ENCODE results near the gene TIMMDC1. TPM values are rescaled to one million over a fixed set of nuclear protein-coding genes. Genes with fewer than 3 reads are reported as not detected.

Gene TIMMDC1
- total RNA-seq, 1 donor: 65.6 TPM

DNA sequence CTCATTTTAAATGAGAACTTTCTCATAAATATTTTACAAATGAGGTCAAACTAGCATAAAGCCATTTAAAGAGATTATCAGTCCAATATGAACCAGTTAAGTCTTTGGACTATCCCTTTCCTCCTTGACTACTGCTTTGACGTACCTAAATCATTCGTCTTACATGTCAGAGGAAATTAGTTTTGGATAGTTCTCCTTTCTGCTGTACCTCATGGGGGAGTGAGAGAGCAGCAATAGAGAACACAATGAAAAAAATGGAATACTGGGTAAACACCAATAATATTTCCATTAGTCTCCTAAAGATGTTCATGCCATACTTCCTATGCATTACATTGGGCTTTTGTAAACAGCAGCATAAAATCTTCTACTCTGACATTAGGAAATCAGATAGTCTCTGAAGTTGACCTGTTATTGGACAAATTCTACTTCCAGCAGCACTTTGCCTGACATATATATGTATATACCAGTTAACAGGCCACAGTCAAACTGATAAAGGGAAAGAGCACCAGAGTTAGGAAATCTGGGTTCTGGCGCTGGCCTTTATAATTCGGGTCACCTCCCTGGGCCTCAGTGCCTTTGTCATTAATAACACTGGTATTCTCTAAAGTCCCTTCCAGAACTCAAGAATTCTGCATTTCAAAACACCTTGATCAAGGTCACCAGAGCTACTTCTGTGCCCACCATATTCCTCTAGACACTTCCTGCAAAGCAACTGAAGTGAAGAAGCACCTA lies 26.8 kb downstream of the TIMMDC1 start:
- TF ChIP-seq, protein P1, sequence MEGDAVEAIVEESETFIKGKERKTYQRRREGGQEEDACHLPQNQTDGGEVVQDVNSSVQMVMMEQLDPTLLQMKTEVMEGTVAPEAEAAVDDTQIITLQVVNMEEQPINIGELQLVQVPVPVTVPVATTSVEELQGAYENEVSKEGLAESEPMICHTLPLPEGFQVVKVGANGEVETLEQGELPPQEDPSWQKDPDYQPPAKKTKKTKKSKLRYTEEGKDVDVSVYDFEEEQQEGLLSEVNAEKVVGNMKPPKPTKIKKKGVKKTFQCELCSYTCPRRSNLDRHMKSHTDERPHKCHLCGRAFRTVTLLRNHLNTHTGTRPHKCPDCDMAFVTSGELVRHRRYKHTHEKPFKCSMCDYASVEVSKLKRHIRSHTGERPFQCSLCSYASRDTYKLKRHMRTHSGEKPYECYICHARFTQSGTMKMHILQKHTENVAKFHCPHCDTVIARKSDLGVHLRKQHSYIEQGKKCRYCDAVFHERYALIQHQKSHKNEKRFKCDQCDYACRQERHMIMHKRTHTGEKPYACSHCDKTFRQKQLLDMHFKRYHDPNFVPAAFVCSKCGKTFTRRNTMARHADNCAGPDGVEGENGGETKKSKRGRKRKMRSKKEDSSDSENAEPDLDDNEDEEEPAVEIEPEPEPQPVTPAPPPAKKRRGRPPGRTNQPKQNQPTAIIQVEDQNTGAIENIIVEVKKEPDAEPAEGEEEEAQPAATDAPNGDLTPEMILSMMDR (IDR thresholded peaks at IDR 0.05; ENCODE audit: insufficient read depth, low read length): peak; percentile 65
- no peak overlapping the region for H3K4me3 ChIP-seq (ENCODE audit: low read depth, low read length)
- DNase-seq (ENCODE audit: low read depth): peak; percentile 61

DNA sequence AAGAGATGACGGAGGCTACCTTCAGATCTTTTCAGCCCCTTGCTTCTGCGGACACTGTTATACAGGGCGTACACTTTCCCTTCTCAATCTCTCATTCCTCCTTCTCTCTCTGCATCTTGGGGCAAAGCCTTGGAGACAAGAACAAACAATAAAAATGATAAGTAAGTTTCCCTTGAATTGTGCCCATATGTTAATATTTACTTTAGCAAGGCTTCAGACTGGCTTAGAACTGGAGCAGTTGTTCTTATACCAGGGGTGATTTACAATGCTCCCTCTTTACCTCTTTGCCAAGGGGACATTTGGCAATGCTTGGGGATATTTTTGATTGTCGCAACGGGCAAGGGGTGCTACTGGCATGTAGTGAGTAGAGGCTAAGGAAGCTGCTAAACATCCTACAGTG lies 29.4 kb downstream of the TIMMDC1 start:
- no peak for DNase-seq (ENCODE audit: low read depth)
- TF ChIP-seq, protein P1 (IDR thresholded peaks at IDR 0.05; ENCODE audit: insufficient read depth, low read length): no peak

GRCh38 chr3:119529883-119530282 lies 31.5 kb downstream of the TIMMDC1 start:
- peak; percentile 53 for DNase-seq (ENCODE audit: low read depth)
- H3K4me3 ChIP-seq (ENCODE audit: low read depth, low read length): no peak overlapping the region
- TF ChIP-seq, protein P1 (IDR thresholded peaks at IDR 0.05; ENCODE audit: insufficient read depth, low read length): no peak

More for the DNA sequence above, 29.4 kb downstream of the TIMMDC1 start:
- H3K4me3 ChIP-seq (ENCODE audit: low read depth, low read length): no peak overlapping the region

DNA sequence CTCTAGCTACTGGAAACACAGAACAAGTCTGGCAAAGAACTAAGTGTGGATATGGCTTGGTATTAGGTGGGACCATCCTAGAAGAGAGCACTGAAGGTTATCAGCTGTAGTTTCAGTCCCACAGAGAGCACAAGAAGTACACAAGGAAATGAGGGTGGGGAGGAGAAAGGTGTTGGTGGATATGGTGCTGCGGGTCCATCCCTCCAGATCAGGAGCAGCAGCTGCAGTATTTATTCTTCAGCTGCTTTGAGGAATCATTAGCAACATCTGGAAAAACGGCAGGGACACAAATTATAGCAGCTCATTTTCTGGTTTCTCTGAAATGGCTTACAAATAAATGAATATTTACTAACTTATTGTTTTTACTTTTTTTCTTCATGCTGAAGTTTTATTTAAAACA lies 32.1 kb downstream of the TIMMDC1 start:
- no peak for DNase-seq (ENCODE audit: low read depth)
- H3K4me3 ChIP-seq (ENCODE audit: low read depth, low read length): no peak overlapping the region
- TF ChIP-seq, protein P1 (IDR thresholded peaks at IDR 0.05; ENCODE audit: insufficient read depth, low read length): no peak

DNA sequence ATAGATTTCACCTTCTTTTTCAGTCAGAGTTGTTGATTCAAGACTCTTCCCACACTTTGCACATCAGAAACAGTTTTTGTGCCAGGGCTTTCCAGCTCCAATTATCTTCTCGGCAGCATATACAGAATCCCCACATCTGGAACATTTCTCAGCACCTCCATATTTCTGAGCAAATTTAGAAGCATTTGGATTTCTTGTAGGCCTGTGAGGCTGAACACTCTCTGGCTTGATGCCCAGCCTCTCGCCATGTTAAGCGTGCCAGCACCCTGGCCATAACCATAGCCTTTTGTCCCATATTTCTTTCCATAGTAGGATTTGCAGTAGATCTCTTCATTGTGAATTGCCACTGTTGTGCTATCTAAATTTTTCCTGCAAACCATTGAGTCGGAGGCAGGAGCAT lies 32.8 kb downstream of the TIMMDC1 start:
- TF ChIP-seq, protein P1 (IDR thresholded peaks at IDR 0.05; ENCODE audit: insufficient read depth, low read length): no peak
- no peak overlapping the region for H3K4me3 ChIP-seq (ENCODE audit: low read depth, low read length)
- DNase-seq (ENCODE audit: low read depth): no peak

- DNase-seq (ENCODE audit: low read depth): no peak
- H3K4me3 ChIP-seq (ENCODE audit: low read depth, low read length): no peak overlapping the region
- TF ChIP-seq, protein P1 (IDR thresholded peaks at IDR 0.05; ENCODE audit: insufficient read depth, low read length): no peak
These were observed 35.9 kb downstream of the TIMMDC1 start for GRCh38 chr3:119534296-119534695.

DNA sequence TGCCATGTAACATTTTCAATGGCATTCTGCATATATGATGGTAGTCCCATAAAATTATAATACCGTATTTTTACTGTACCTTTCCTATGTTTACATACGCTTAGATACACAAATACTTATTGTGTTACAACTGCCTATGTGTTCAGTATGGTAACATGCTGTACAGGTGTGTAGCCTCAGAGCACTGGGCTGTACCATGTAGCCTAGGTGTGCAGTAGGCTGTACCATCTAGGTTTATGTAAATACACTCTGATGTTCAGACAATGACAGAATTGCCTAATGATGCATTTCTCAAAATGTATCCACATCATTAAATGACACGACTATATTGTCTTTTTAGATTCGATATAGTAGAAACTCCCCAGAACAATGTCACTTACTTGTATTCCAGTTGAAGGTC lies 38.4 kb downstream of the TIMMDC1 start:
- H3K4me3 ChIP-seq (ENCODE audit: low read depth, low read length): no peak overlapping the region
- no peak for DNase-seq (ENCODE audit: low read depth)
- TF ChIP-seq, protein P1 (IDR thresholded peaks at IDR 0.05; ENCODE audit: insufficient read depth, low read length): no peak
